DMS79 treated with DMSO at 0.1 percent for 48 hours (cell line): ENCODE results near the gene RAB31.

ENCODE experiments used
- DNase-seq: peaks from one replicate; lab custom pipeline; 2025; lab: John Stamatoyannopoulos, UW

Gene RAB31

GRCh38 chr18:9714266-9715087 is 6.4 kb downstream of the RAB31 start:
- DNase-seq: no peak

DNA sequence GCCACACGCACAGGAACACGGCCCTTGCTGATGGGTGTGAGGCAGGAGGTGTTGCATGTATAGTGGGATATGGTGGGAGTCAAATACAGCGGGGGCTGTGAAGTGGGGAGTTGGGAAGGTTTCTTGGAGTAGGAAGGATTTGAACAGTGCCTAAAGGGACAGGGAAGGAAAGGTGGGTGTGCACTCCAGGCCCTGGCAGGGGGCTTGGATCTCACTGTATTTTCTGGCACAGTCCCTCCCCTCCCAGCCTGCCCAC is 6.9 kb downstream of the RAB31 start:
- DNase-seq: no peak

- DNase-seq: no peak
Observed at GRCh38 chr18:9715978-9716774, 8.1 kb downstream of the RAB31 start.

DNA sequence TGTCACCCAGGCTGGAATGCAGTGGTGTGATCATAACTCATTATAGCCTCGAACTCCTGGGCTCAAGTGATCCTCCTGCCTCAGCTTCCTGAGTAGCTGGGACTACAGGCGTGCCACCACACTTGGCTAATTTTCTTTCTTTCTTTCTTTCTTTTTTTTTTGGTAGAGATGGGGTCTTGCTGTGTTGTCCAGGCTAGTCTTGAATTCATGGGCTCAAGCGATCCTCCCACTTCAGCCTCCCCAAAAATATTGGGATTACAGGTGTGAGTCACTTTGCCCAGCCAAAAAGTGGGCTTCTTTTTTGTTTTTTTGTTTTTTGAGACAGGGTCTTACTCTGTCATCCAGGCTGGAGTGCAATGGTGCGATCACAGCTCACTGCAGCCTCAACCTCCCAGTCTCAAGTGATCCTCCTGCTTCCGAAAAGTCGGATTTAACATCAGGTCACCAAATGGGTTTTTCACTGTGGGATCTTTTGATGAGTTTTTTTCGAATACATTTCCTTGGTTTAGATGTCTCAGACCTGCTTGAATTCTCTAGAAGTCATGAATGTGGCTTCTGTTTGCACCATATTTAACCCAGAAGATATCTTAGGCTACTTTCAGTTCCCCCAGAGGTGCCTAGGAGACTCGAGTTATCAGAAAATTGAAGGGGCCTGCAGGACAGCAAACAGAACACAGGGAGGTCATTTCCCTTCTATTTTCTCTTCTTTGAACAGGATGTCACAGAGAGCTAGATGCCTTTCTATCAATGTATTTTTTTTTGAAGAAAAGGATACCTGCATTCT is 8.9 kb downstream of the RAB31 start:
- no peak for DNase-seq

DNA sequence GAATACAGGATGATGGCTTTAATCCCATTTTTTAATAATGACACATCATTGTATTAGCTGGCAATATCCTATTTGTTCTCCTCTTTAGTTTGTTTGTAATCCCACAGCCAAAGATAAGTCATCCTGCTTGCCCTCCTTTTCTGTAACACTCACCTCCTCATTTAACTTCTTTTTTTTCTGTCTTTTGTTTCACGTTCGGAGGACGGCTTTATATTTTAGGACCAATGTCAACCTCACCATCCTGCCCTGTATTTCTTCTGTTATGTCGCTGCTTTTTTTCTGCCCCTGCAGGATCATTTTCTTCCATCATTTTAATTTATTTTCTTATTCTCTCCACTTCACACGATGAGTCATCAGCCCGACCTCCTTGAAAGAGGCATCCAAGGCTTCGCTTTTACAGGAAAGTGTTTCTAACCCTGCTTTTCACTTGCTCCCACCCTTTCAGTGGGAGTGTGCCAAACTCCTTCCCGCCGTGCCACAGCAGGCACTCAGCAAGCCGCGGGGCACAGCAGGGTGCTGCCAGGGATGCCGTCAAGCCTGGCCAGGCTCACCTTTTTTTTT is 11.4 kb downstream of the RAB31 start:
- peak; percentile 67 for DNase-seq

- DNase-seq: no peak
Observed at GRCh38 chr18:9720327-9720726, 12.2 kb downstream of the RAB31 start.

DNA sequence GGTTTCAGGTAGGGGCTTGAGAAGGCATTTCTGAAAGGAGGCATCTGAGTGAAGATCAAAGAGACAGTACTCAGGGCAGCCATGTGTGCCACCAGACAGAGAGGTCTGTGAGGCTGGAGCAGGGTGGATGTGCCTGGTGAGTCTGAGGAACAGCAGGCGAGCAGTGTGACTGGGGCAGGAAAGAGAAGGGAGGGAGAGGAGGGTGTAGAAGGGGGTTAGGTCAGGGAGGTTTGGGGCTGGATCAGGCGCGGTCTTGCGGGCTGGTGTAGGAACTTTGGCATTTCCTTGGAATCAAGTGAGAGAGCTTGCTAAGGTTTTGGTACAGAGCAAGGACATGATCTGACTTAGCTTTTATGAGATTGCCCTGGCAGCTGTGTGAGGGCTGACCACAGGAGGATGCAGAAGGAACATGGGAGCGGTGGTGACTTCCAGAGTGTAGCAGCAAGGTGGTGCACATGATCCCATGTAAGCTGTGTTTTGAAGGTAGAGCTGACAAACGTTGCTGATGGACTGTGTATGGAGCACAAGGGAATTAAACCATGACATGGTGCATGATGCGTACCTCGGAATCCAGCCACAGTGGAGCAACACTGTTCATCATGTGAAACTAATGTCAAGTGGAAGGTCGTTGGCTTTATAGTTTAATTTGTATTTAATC is 13.9 kb downstream of the RAB31 start:
- no peak for DNase-seq

GRCh38 chr18:9722691-9723090 is 14.6 kb downstream of the RAB31 start:
- peak; percentile 6 for DNase-seq

DNA sequence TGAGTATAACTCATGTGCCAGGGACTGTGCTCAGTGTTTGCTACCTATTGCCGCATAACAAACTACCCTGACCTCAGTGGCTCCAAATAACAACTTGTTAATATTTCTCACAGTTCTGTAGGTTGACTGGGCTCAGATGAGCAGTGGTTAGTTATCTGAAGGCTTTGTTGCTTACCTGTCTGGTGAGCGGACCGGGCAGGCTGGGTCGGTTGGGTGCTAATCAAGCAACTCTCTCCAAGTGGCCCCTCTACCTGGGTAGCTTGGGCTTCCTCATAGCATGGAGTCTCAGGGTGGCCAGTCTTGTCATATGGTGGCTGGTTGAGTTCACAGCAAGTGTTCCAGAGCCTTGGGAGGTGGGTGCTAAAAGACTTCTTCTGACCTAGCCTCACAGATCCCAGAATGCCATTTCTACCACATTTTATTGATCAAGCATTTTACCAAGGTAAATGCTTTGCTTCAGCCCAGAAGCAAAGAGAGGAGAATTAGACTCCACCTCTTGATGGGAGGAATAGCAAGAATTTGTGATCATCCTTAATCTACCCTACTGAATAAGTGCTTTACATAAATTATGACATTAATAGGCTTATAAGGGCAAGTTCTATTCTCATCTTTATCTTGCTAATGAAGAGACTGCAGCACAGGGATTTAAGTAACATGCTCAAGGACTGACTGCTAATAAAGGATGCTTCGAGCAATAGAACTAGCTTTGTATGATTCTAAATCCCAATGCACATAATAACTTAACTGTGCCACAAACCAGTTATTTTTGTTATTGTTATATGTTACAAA is 16.9 kb downstream of the RAB31 start:
- no peak for DNase-seq

- no peak for DNase-seq
Observed at GRCh38 chr18:9726175-9726574, 18.1 kb downstream of the RAB31 start.

DNA sequence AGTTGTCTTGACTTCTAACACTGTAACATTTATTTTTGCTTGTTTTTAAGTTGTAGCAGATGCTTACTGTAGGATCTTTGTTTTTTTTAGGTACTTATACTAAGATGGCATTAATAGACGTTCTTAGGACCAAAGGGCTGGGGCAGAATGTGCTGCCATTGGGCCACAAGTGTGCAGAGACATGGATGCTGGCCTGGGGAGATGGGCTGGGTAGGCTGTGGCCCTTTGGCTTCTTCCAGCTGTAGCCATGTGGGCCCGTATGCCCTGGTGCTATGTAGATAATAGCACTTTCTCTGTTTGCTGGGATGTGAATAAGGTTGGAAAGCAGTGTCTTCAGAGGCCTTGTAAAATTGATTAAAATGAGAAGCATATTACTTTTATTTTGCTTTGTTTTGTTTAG is 18.8 kb downstream of the RAB31 start:
- no peak for DNase-seq

DNA sequence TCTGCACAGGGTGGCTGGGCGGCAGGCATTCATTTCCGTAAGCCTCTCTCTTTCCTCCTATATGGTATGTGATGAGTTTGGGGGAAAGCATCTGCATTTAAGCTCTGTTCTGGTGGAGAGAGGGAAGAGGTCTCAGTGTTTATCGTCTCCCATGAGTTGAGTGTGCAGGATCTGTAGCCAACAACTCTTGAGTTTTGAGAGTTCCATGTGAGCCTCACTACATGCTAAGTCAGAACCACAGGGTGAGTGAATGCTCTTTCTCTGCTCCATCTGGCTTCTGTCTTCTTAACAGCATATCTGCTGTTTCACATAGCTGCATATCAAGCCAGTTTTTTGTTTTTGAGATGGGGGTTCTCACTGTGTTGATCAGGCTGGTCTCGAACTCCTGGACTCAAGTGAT is 22.7 kb downstream of the RAB31 start:
- DNase-seq: no peak

GRCh38 chr18:9731380-9731779 is 23.3 kb downstream of the RAB31 start:
- DNase-seq: no peak

DNA sequence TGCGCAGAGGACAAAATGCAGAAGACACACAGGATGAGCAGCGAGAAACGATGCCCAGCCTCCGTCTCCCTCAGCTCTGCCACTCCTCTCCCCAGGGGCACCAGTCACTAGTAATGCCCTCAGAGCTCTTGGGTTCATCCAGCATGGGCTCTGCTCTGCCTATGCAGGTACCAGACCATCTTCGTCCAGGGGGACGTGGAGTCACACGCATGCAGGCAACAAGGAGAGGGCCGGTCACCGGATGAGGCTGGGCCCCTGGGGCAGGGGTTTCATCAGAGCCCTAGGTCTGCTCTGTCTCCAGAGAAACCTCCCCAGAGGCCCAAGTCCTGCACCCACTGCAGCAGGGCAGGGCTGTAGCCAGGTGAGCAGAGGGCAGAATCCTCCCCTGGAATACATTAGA is 23.9 kb downstream of the RAB31 start:
- DNase-seq: no peak

- DNase-seq: no peak
Observed at GRCh38 chr18:9734189-9734588, 26.1 kb downstream of the RAB31 start.

GRCh38 chr18:9735238-9735637 is 27.1 kb downstream of the RAB31 start:
- DNase-seq: no peak

DNA sequence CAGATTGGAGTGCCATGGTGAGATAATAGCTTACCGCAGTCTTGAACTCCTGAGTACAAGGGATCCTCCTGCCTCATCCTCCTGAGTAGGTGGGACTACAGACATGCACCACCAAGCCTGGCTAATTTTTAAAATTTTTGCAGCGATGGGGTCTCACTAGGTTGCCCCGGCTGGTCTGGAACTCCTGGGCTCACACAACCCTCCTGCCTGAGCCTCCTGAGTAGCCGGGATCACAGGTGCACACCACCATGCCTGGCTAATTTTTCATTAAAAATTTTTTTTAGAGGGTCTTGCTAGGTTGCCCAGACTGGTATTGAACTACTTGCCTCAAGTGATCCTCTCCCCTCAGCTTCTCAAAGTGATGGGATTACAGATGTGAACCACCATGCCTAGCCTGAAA is 27.8 kb downstream of the RAB31 start:
- DNase-seq: no peak

DNA sequence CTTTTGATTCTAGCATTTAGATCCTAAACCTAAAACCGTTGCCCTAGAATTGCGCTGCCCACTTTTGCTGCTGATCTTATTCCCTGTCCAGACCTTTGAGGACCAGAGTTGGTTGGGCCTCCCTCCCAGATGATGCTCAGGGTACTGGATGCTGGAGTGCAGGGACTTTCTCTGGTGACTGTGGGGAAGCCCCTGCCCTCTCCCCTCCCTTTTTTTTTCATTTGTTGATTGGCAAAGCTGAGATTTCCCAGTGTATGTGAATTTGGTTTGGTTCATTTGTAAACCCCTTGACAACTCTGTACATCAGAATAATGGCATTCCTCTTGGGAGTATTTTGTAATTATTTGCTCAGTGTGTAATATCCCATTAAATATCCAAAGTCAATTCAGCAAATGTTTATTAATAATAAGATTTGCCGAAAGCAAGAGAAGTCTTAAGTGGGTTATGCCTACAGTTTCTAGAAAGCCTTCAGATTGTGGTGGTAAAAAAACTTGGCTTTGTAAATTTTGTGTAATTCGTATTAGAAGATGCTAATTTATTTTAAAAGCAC is 28.3 kb downstream of the RAB31 start:
- DNase-seq: no peak

DNA sequence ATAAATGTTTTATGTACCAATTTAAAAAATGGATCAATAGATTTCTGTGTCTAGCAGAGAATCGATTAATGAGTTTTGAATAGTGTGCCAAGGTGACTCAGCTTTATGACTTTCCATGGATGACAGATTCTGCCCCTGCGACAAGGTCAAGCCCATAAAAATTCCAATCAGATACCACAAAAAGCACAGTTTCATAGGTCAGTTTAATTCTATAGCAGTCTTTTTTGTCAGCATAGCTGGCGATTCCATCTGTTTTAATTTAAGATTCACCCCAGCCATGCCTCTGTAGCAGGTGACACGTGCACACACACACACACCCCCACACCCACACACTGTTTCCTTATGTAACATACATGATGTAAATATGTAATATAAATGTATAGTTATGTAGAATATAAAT is 28.9 kb downstream of the RAB31 start:
- DNase-seq: no peak

- DNase-seq: peak; percentile 74
Observed at GRCh38 chr18:9737472-9738121, 29.5 kb downstream of the RAB31 start.
